HEK293T (cell line): ENCODE data around the gene XKR3.
"Not testable (repeated sequence)": the region's sequence is repeated elsewhere in the genome, so short reads cannot be mapped to it uniquely, and the experiment has no call there.

Experiments
- CTCF ChIA-PET: fragments of 350-600 bp; formaldehyde crosslinking; extraction: SDS; loops from one replicate; lab custom pipeline; 2021; ENCODE audit warnings: antibody characterized with exemption, inconsistent platforms; lab: Yijun Ruan, JAX
- POLR2A ChIA-PET: fragments of 350-600 bp; formaldehyde crosslinking; extraction: SDS; loops from one replicate; lab custom pipeline; 2020; ENCODE audit warnings: antibody characterized with exemption, inconsistent platforms; lab: Yijun Ruan, JAX
- DNase-seq: peaks from one replicate; pipeline ENCODE4 v3.0.0; 2012; ENCODE audit warnings: mixed read lengths; ENCODE audit errors: extremely low spot score
- ARNT ChIP-seq: fragments of 450-650 bp; IDR thresholded peaks from 2 replicates; pipeline ENCODE4 v1.6.1; 2017; ENCODE audit warnings: mild to moderate bottlenecking
- BHLHE40 ChIP-seq: fragments of 450-650 bp; IDR thresholded peaks from 2 replicates; pipeline ENCODE4 v1.6.1; 2016; ENCODE audit warnings: mild to moderate bottlenecking, moderate library complexity, borderline replicate concordance
- CTBP1 ChIP-seq: fragments of 450-650 bp; IDR thresholded peaks from 2 replicates; pipeline ENCODE4 v1.6.1; 2016; ENCODE audit warnings: borderline replicate concordance
- ELF4 ChIP-seq: fragments of 450-650 bp; IDR thresholded peaks from 2 replicates; pipeline ENCODE4 v1.6.1; 2017; ENCODE audit warnings: antibody characterized with exemption
- FOXA1 ChIP-seq: fragments of 450-650 bp; IDR thresholded peaks from 2 replicates; pipeline ENCODE4 v1.6.1; 2016; ENCODE audit warnings: mild to moderate bottlenecking
- FOXK2 ChIP-seq: fragments of 450-650 bp; IDR thresholded peaks from 2 replicates; pipeline ENCODE4 v1.6.1; 2016; ENCODE audit warnings: mild to moderate bottlenecking
- FOXM1 ChIP-seq: fragments of 450-650 bp; IDR thresholded peaks from 2 replicates; pipeline ENCODE4 v1.6.1; 2017; ENCODE audit warnings: mild to moderate bottlenecking, borderline replicate concordance
- HDGF ChIP-seq: fragments of 450-650 bp; IDR thresholded peaks from 2 replicates; pipeline ENCODE4 v1.6.1; 2017; ENCODE audit warnings: antibody characterized with exemption, borderline replicate concordance
- L3MBTL2 ChIP-seq: fragments of 450-650 bp; conservative IDR thresholded peaks from 2 replicates; pipeline ENCODE4 v1.6.1; 2016; ENCODE audit warnings: mild to moderate bottlenecking
- LEF1 ChIP-seq: fragments of 450-650 bp; IDR thresholded peaks from 2 replicates; pipeline ENCODE4 v1.6.1; 2017; ENCODE audit warnings: mild to moderate bottlenecking, borderline replicate concordance
- NFRKB ChIP-seq: fragments of 450-650 bp; IDR thresholded peaks from 2 replicates; pipeline ENCODE4 v1.6.1; 2016; ENCODE audit warnings: mild to moderate bottlenecking, moderate library complexity
- PKNOX1 ChIP-seq: fragments of 450-650 bp; IDR thresholded peaks from 2 replicates; pipeline ENCODE4 v1.6.1; 2016
- SP1 ChIP-seq: fragments of 450-650 bp; IDR thresholded peaks from 2 replicates; pipeline ENCODE4 v1.6.1; 2017
- SUZ12 ChIP-seq: fragments of 450-650 bp; IDR thresholded peaks from 2 replicates; pipeline ENCODE4 v1.6.1; 2016; ENCODE audit warnings: mild to moderate bottlenecking
- TARDBP ChIP-seq: fragments of 450-650 bp; IDR thresholded peaks from 2 replicates; pipeline ENCODE4 v1.6.1; 2016
- ZNF384 ChIP-seq: fragments of 450-650 bp; IDR thresholded peaks from 2 replicates; pipeline ENCODE4 v1.6.1; 2016

The XKR3 gene

GRCh38 chr22:16824716-16825687 lies at the start of gene XKR3:
Gene XKR3 (minus strand): TSS chr22:16825411. CDS start chr22:16808073, 17,338 bp downstream.
- ChIA-PET CTCF (interaction anchor here (1.1 kb wide), 1 partner anchor 107 kb away, joined by 3 read pairs; no protein-coding TSS in a partner anchor), POLR2A (no interaction called here)
- no peak for DNase-seq
- TF ChIP-seq HDGF (no peak), L3MBTL2 (no peak), SP1 (no peak), SUZ12 (no peak), NFRKB (no peak), ELF4 (no peak), FOXA1 (no peak), ZNF384 (no peak)

- POLR2A ChIA-PET, CTCF ChIA-PET, DNase-seq: not testable (repeated sequence)
These were observed 44.4 kb upstream of the XKR3 start for GRCh38 chr22:16869640-16870039.

- no peak for DNase-seq
- ChIA-PET CTCF (no interaction called here), POLR2A (no interaction called here)
- TF ChIP-seq HDGF: no peak
- TF ChIP-seq ARNT: no peak
- TF ChIP-seq BHLHE40: no peak
- no peak for TF ChIP-seq TARDBP
- TF ChIP-seq L3MBTL2: no peak
- TF ChIP-seq LEF1: no peak
- TF ChIP-seq NFRKB: no peak
- no peak for TF ChIP-seq SP1
- no peak for TF ChIP-seq ZNF384
- no peak for TF ChIP-seq CTBP1
These were observed 41.0 kb upstream of the XKR3 start for GRCh38 chr22:16866167-16866566.

- DNase-seq, CTCF ChIA-PET, POLR2A ChIA-PET: not testable (repeated sequence)
These were observed 31.6 kb upstream of the XKR3 start for GRCh38 chr22:16856851-16857250.

- POLR2A ChIA-PET: no interaction called here
- no peak for DNase-seq
- CTCF ChIA-PET: no interaction called here
- no peak for TF ChIP-seq TARDBP
- TF ChIP-seq PKNOX1: no peak
- no peak for TF ChIP-seq ZNF384
These were observed 29.4 kb upstream of the XKR3 start for GRCh38 chr22:16854631-16855030.

GRCh38 chr22:16851268-16851996 lies 26.2 kb upstream of the XKR3 start:
- DNase-seq, POLR2A ChIA-PET, CTCF ChIA-PET: not testable (repeated sequence)

GRCh38 chr22:16847271-16847670 lies 22.1 kb upstream of the XKR3 start:
- CTCF ChIA-PET: no interaction called here
- TF ChIP-seq L3MBTL2: no peak
- TF ChIP-seq ELF4: no peak
- TF ChIP-seq PKNOX1: no peak
- no peak for TF ChIP-seq LEF1
- TF ChIP-seq FOXA1: no peak
- no peak for TF ChIP-seq TARDBP
- no peak for TF ChIP-seq SUZ12
- no peak for TF ChIP-seq CTBP1
- TF ChIP-seq FOXM1: no peak
- TF ChIP-seq NFRKB: no peak
- no peak for TF ChIP-seq ARNT
- TF ChIP-seq BHLHE40: no peak
- TF ChIP-seq FOXK2: no peak
- no peak for TF ChIP-seq SP1
- no peak for TF ChIP-seq ZNF384
- TF ChIP-seq HDGF: no peak
- no peak for DNase-seq

GRCh38 chr22:16845881-16846280 lies 20.7 kb upstream of the XKR3 start:
- no peak for DNase-seq
- POLR2A ChIA-PET: no interaction called here
- CTCF ChIA-PET: no interaction called here
- TF ChIP-seq ELF4 (no peak), FOXM1 (no peak), NFRKB (no peak), BHLHE40 (no peak), ZNF384 (no peak), ARNT (no peak), LEF1 (no peak), SP1 (no peak), HDGF (no peak), SUZ12 (no peak), PKNOX1 (no peak), TARDBP (no peak), FOXA1 (no peak), FOXK2 (no peak)

More at GRCh38 chr22:16847271-16847670, 22.1 kb upstream of the XKR3 start:
- POLR2A ChIA-PET: no interaction called here
